ENCODE measurements around the gene GTPBP2. TPM values are rescaled to one million over a fixed set of nuclear protein-coding genes. Genes with fewer than 3 reads are reported as not detected.
"Not testable (repeated sequence)": the region's sequence is repeated elsewhere in the genome, so short reads cannot be mapped to it uniquely, and the experiment has no call there.

Gene GTPBP2
- total RNA-seq, 1 experiment from 2014 or later, result 83.1 TPM

GRCh38 chr6:43623880-43624785, 4.9 kb downstream of the GTPBP2 start:
- DNase-seq (ENCODE audit: low spot score), result no peak

GRCh38 chr6:43622541-43622940, 6.5 kb downstream of the GTPBP2 start:
- DNase-seq (ENCODE audit: low spot score), result no peak

GRCh38 chr6:43621836-43622180, 7.3 kb downstream of the GTPBP2 start:
- DNase-seq (ENCODE audit: low spot score), result no peak

- DNase-seq (ENCODE audit: low spot score), result no peak
These were observed 7.8 kb downstream of the GTPBP2 start for GRCh38 chr6:43621078-43621835.

GRCh38 chr6:43616725-43617472, 12.2 kb downstream of the GTPBP2 start:
- no peak for DNase-seq (ENCODE audit: low spot score)

GRCh38 chr6:43614396-43614730, 14.7 kb downstream of the GTPBP2 start:
- no peak for DNase-seq (ENCODE audit: low spot score)

GRCh38 chr6:43613721-43614395, 15.2 kb downstream of the GTPBP2 start:
- no peak for DNase-seq (ENCODE audit: low spot score)

- DNase-seq (ENCODE audit: low spot score), result no peak
These were observed 18.6 kb downstream of the GTPBP2 start for GRCh38 chr6:43610431-43610830.

- DNase-seq (ENCODE audit: low spot score), result no peak
These were observed 19.7 kb downstream of the GTPBP2 start for GRCh38 chr6:43609402-43609801.

- no peak for DNase-seq (ENCODE audit: low spot score)
These were observed 20.3 kb downstream of the GTPBP2 start for GRCh38 chr6:43608807-43609206.

GRCh38 chr6:43608310-43608763, 20.7 kb downstream of the GTPBP2 start:
- DNase-seq (ENCODE audit: low spot score), result peak; percentile 85

- no peak for DNase-seq (ENCODE audit: low spot score)
These were observed 23.0 kb downstream of the GTPBP2 start for GRCh38 chr6:43606019-43606418.

GRCh38 chr6:43604174-43604573, 24.9 kb downstream of the GTPBP2 start:
- DNase-seq (ENCODE audit: low spot score), result no peak

GRCh38 chr6:43600595-43600994, 28.5 kb downstream of the GTPBP2 start:
- no peak for DNase-seq (ENCODE audit: low spot score)

- DNase-seq (ENCODE audit: low spot score), result no peak
These were observed 35.1 kb downstream of the GTPBP2 start for GRCh38 chr6:43593938-43594337.

GRCh38 chr6:43589564-43589963, 39.5 kb downstream of the GTPBP2 start:
- not testable (repeated sequence) for DNase-seq (ENCODE audit: low spot score)

GRCh38 chr6:43588194-43588593, 40.9 kb downstream of the GTPBP2 start:
- DNase-seq (ENCODE audit: low spot score), result no peak

GRCh38 chr6:43584892-43585570, 44.0 kb downstream of the GTPBP2 start:
- DNase-seq (ENCODE audit: low spot score), result no peak

GRCh38 chr6:43582911-43583310, 46.2 kb downstream of the GTPBP2 start:
- DNase-seq (ENCODE audit: low spot score), result no peak

- DNase-seq (ENCODE audit: low spot score), result no peak
These were observed 49.9 kb downstream of the GTPBP2 start for GRCh38 chr6:43579171-43579570.

GRCh38 chr6:43578748-43579147, 50.3 kb downstream of the GTPBP2 start:
- no peak for DNase-seq (ENCODE audit: low spot score)

Data from HT-29 (cell line).